ENCODE data around the gene PAX5.

Gene PAX5

GRCh38 chr9:36822201-36822600 is 211.9 kb downstream of the PAX5 start:
- ATAC-seq (ENCODE audit: low read depth) (no peak), DNase-seq (ENCODE audit: low spot score) (no peak)
- H3K27me3 ChIP-seq (ENCODE audit: insufficient read depth, poor library complexity, severe bottlenecking), result no peaks in the 10 kb centered on the region

GRCh38 chr9:36820392-36820861 is 213.6 kb downstream of the PAX5 start:
- no peak for ATAC-seq (ENCODE audit: low read depth)
- no peaks in the 10 kb centered on the region for H3K4me1 ChIP-seq (ENCODE audit: insufficient read depth, poor library complexity, severe bottlenecking)
- H3K36me3 ChIP-seq (ENCODE audit: low read depth), result no peaks in the 10 kb centered on the region
- H3K4me3 ChIP-seq (ENCODE audit: severe bottlenecking), result no peak overlapping the region
- H3K27me3 ChIP-seq (ENCODE audit: insufficient read depth, poor library complexity, severe bottlenecking), result no peaks in the 10 kb centered on the region
- no peak for TF ChIP-seq CTCF (IDR thresholded peaks at IDR 0.05; ENCODE audit: poor library complexity, severe bottlenecking)
- peak; percentile 56 for DNase-seq (ENCODE audit: low spot score)
- H3K9me3 ChIP-seq (ENCODE audit: severe bottlenecking), result no peaks in the 10 kb centered on the region
- H3K27ac ChIP-seq (ENCODE audit: poor library complexity, severe bottlenecking), result no peak overlapping the region

More at GRCh38 chr9:36822201-36822600, 211.9 kb downstream of the PAX5 start:
- H3K27ac ChIP-seq (ENCODE audit: poor library complexity, severe bottlenecking), result no peak overlapping the region
- no peak for TF ChIP-seq CTCF (IDR thresholded peaks at IDR 0.05; ENCODE audit: poor library complexity, severe bottlenecking)
- H3K9me3 ChIP-seq (ENCODE audit: severe bottlenecking), result no peaks in the 10 kb centered on the region
- H3K36me3 ChIP-seq (ENCODE audit: low read depth), result no peaks in the 10 kb centered on the region
- no peaks in the 10 kb centered on the region for H3K4me1 ChIP-seq (ENCODE audit: insufficient read depth, poor library complexity, severe bottlenecking)
- no peak overlapping the region for H3K4me3 ChIP-seq (ENCODE audit: severe bottlenecking)

- Histone ChIP-seq H3K9me3 (ENCODE audit: severe bottlenecking) (no peaks in the 10 kb centered on the region), H3K27ac (ENCODE audit: poor library complexity, severe bottlenecking) (no peak overlapping the region), H3K27me3 (ENCODE audit: insufficient read depth, poor library complexity, severe bottlenecking) (no peaks in the 10 kb centered on the region), H3K36me3 (ENCODE audit: low read depth) (no peaks in the 10 kb centered on the region), H3K4me1 (ENCODE audit: insufficient read depth, poor library complexity, severe bottlenecking) (no peaks in the 10 kb centered on the region), H3K4me3 (ENCODE audit: severe bottlenecking) (no peak overlapping the region)
- ATAC-seq (ENCODE audit: low read depth) (no peak), DNase-seq (ENCODE audit: low spot score) (peak; percentile 34)
- TF ChIP-seq CTCF (IDR thresholded peaks at IDR 0.05; ENCODE audit: poor library complexity, severe bottlenecking), result no peak
Measured at GRCh38 chr9:36818965-36819870, 214.8 kb downstream of the PAX5 start.

GRCh38 chr9:36818242-36818938 is 215.7 kb downstream of the PAX5 start:
- no peak overlapping the region for H3K27ac ChIP-seq (ENCODE audit: poor library complexity, severe bottlenecking)
- H3K27me3 ChIP-seq (ENCODE audit: insufficient read depth, poor library complexity, severe bottlenecking), result no peaks in the 10 kb centered on the region
- H3K9me3 ChIP-seq (ENCODE audit: severe bottlenecking), result no peaks in the 10 kb centered on the region
- no peak overlapping the region for H3K4me3 ChIP-seq (ENCODE audit: severe bottlenecking)
- no peak for TF ChIP-seq CTCF (IDR thresholded peaks at IDR 0.05; ENCODE audit: poor library complexity, severe bottlenecking)
- H3K36me3 ChIP-seq (ENCODE audit: low read depth), result no peaks in the 10 kb centered on the region
- no peaks in the 10 kb centered on the region for H3K4me1 ChIP-seq (ENCODE audit: insufficient read depth, poor library complexity, severe bottlenecking)
- ATAC-seq (ENCODE audit: low read depth) (no peak), DNase-seq (ENCODE audit: low spot score) (peak; percentile 25)

Data from RWPE2 (cell line).